SK-N-SH (cell line): ENCODE measurements around the gene MARCKSL1. TPM values are rescaled to one million over a fixed set of nuclear protein-coding genes. Genes with fewer than 3 reads are reported as not detected.

ENCODE experiments used
- CTCF ChIA-PET: fragments of 300-600, 350-600 bp; formaldehyde crosslinking; extraction: SDS; loops from one replicate; lab custom pipeline; 2021; lab: Yijun Ruan, JAX
- POLR2A ChIA-PET: fragments of 350-600 bp; sonication (Branson Sonifier 250); formaldehyde crosslinking; extraction: SDS; loops from one replicate; lab custom pipeline; 2020; ENCODE audit warnings: antibody characterized with exemption, inconsistent platforms; lab: Yijun Ruan, JAX
- DNase-seq: peaks from one replicate; pipeline ENCODE4 v3.0.0; 2012
- H2AFZ ChIP-seq: fragments of 200-600 bp; sonication (generic); 2 replicates; pipeline ENCODE4 v1.8.1; 2016; ENCODE audit warnings: antibody characterized with exemption, mild to moderate bottlenecking, low read depth
- H3F3A ChIP-seq: fragments of 200-600 bp; sonication (generic); replicated peaks from 2 replicates; pipeline ENCODE3; 2016; ENCODE audit warnings: antibody characterized with exemption, mild to moderate bottlenecking; ENCODE audit not compliant: insufficient read depth
- H3K27ac ChIP-seq, 2 experiments: fragments of 200-500 bp in 1 of 2; fragments of 200-600 bp in 1 of 2; sonication (Bioruptor generic) in 1 of 2; sonication (generic), shearing (Covaris generic) in 1 of 2; 2 replicates each; pipeline versions ENCODE4 v1.5.1 to v1.6.1; 2014 to 2016; ENCODE audit warnings: low read depth in 2 of 2, inconsistent platforms in 1 of 2, low read length in 1 of 2, mild to moderate bottlenecking in 1 of 2, mixed read lengths in 1 of 2
- H3K27me3 ChIP-seq: fragments of 200-600 bp; sonication (generic), shearing (Covaris generic); 2 replicates; pipeline ENCODE4 v1.6.1; 2016; ENCODE audit warnings: mixed run types; ENCODE audit not compliant: insufficient read depth
- H3K36me3 ChIP-seq, 2 experiments: fragments of 200-500 bp in 1 of 2; fragments of 200-600 bp in 1 of 2; sonication (Bioruptor generic) in 1 of 2; sonication (generic) in 1 of 2; replicated peaks in 1 of 2; 2 replicates each; pipeline versions ENCODE3 to v1.5.1; 2014 to 2016; ENCODE audit warnings: low read length in 1 of 2, mild to moderate bottlenecking in 1 of 2; ENCODE audit not compliant: insufficient read depth in 2 of 2, control insufficient read depth in 1 of 2
- H3K4me1 ChIP-seq, 2 experiments: fragments of 200-500 bp in 1 of 2; fragments of 200-600 bp in 1 of 2; sonication (Bioruptor generic) in 1 of 2; sonication (generic), shearing (Covaris generic) in 1 of 2; 2 replicates each; pipeline versions ENCODE4 v1.5.1 to v1.6.1; 2014 to 2016; ENCODE audit warnings: low read depth in 1 of 2, low read length in 1 of 2, mixed run types in 1 of 2; ENCODE audit not compliant: insufficient read depth in 2 of 2, control insufficient read depth in 1 of 2
- H3K4me2 ChIP-seq: fragments of 200-600 bp; sonication (generic), shearing (Covaris generic); 2 replicates; pipeline ENCODE4 v1.6.1; 2017; ENCODE audit warnings: mixed run types
- H3K4me3 ChIP-seq, 2 experiments: fragments of 200-500 bp in 1 of 2; fragments of 200-600 bp in 1 of 2; sonication (Bioruptor generic) in 1 of 2; sonication (generic), shearing (Covaris generic) in 1 of 2; 2 replicates each; pipeline versions ENCODE4 v1.5.1 to v1.8.1; 2014 to 2016; ENCODE audit warnings: low read depth in 2 of 2, inconsistent platforms in 1 of 2, low read length in 1 of 2, mild to moderate bottlenecking in 1 of 2, mixed read lengths in 1 of 2, moderate library complexity in 1 of 2
- H3K79me2 ChIP-seq: fragments of 200-600 bp; sonication (generic); 2 replicates; pipeline ENCODE4 v1.8.1; 2017; ENCODE audit warnings: mild to moderate bottlenecking; ENCODE audit not compliant: insufficient read depth
- H3K9ac ChIP-seq: fragments of 200-600 bp; sonication (generic); 2 replicates; pipeline ENCODE4 v1.6.1; 2017; ENCODE audit warnings: mixed run types
- H3K9me2 ChIP-seq: fragments of 200-600 bp; sonication (generic); 2 replicates; pipeline ENCODE4 v1.6.1; 2017; ENCODE audit warnings: mixed run types
- H3K9me3 ChIP-seq: fragments of 200-600 bp; sonication (generic); 2 replicates; pipeline ENCODE4 v1.6.1; 2017; ENCODE audit warnings: mixed run types, mild to moderate bottlenecking, moderate library complexity
- H4K20me1 ChIP-seq: fragments of 200-600 bp; sonication (generic); 2 replicates; pipeline ENCODE4 v1.6.1; 2017; ENCODE audit warnings: mild to moderate bottlenecking, mixed run types; ENCODE audit not compliant: insufficient read depth
- CHD2 ChIP-seq: fragments of 150-350 bp; IDR thresholded peaks from 2 replicates; pipeline ENCODE4 v1.6.1; 2018; ENCODE audit warnings: low read length; ENCODE audit not compliant: partially characterized antibody
- CTCF ChIP-seq: fragments of 200-600 bp; sonication (generic); IDR thresholded peaks from 2 replicates; pipeline ENCODE4 v1.6.1; 2017; ENCODE audit warnings: antibody characterized with exemption, mild to moderate bottlenecking, moderate library complexity
- EP300 ChIP-seq, 2 experiments: IDR thresholded peaks; 2 replicates each; pipeline versions ENCODE4 v1.4.0 to v1.6.1; 2012; ENCODE audit warnings: borderline replicate concordance in 1 of 2, low read depth in 1 of 2, low read length in 1 of 2
- EZH2phosphoT487 ChIP-seq: fragments of 200-600 bp; sonication (generic); IDR thresholded peaks from 2 replicates; pipeline ENCODE4 v1.6.1; 2017; ENCODE audit warnings: low read depth, mixed run types, mild to moderate bottlenecking, antibody characterized with exemption, moderate library complexity, borderline replicate concordance
- FOXJ3 ChIP-seq: sonication (generic); formaldehyde crosslinking; IDR thresholded peaks from 2 replicates; pipeline ENCODE4 v1.5.1; 2020; ENCODE audit warnings: mild to moderate bottlenecking, missing genetic modification reagents
- FOXM1 ChIP-seq: IDR thresholded peaks from 2 replicates; pipeline ENCODE4 v1.4.0; 2012; ENCODE audit warnings: low read depth, mild to moderate bottlenecking
- GABPA ChIP-seq: IDR thresholded peaks from 2 replicates; pipeline ENCODE4 v1.4.0; 2012; ENCODE audit warnings: low read depth, mild to moderate bottlenecking
- IRF3 ChIP-seq: fragments of 150-350 bp; IDR thresholded peaks from 2 replicates; pipeline ENCODE4 v1.6.1; 2016; ENCODE audit warnings: mild to moderate bottlenecking, low read depth, low read length
- MEF2A ChIP-seq: IDR thresholded peaks from 2 replicates; pipeline ENCODE4 v1.4.0; 2012; ENCODE audit warnings: low read depth, borderline replicate concordance
- MXI1 ChIP-seq: IDR thresholded peaks from 2 replicates; pipeline ENCODE4 v1.6.1; 2012; ENCODE audit warnings: mild to moderate bottlenecking, low read depth, low read length, improper control_type of control experiment
- NFIC ChIP-seq: IDR thresholded peaks from 2 replicates; pipeline ENCODE4 v1.4.0; 2012; ENCODE audit warnings: borderline replicate concordance
- POLR2AphosphoS5 ChIP-seq: IDR thresholded peaks from 2 replicates; pipeline ENCODE4 v1.6.1; 2012; ENCODE audit warnings: low read depth, low read length
- RCOR1 ChIP-seq: fragments of 150-350 bp; IDR thresholded peaks from 2 replicates; pipeline ENCODE4 v1.6.1; 2017; ENCODE audit warnings: antibody characterized with exemption, low read length
- RFX5 ChIP-seq: IDR thresholded peaks from 2 replicates; pipeline ENCODE4 v1.6.1; 2012; ENCODE audit warnings: mild to moderate bottlenecking, improper control_type of control experiment, low read length
- SMC3 ChIP-seq: IDR thresholded peaks from 2 replicates; pipeline ENCODE4 v1.6.1; 2012; ENCODE audit warnings: low read depth, low read length, improper control_type of control experiment
- TCF12 ChIP-seq: IDR thresholded peaks from 2 replicates; pipeline ENCODE4 v1.4.0; 2012
- TEAD4 ChIP-seq: IDR thresholded peaks from 2 replicates; pipeline ENCODE4 v1.4.0; 2012; ENCODE audit warnings: mild to moderate bottlenecking, borderline replicate concordance; ENCODE audit not compliant: insufficient read depth
- WGBS: methylation state at CpG from one replicate; pipeline ENCODE4 v1.1.6; 2017; ENCODE audit warnings: low lambda C conversion rate; 5-methylcytosine and 5-hydroxymethylcytosine counted together
- polyA plus RNA-seq, 3 experiments: library from polyadenylated mRNA; depleted of rRNA; stranded (reverse); fragments of >200 nt; gene quantifications; 2 replicates each; pipeline ENCODE4 v1.2.3, GENCODE V29; 2012

Gene MARCKSL1
- polyA plus RNA-seq, 1 of the 3 experiments (the other 2 are of a cell fraction), result 275 TPM

- TF ChIP-seq RFX5 (no peak), RCOR1 (no peak)
These were observed 4.5 kb downstream of the MARCKSL1 start (continued) for GRCh38 chr1:32331549-32331948.

- Histone ChIP-seq H3F3A (peaks cover 30% of the 10 kb centered on the region), H3K9ac (no peak overlapping the region), H3K79me2 (peaks cover 42% of the 10 kb centered on the region), H3K4me1 (peaks cover 8 to 26% of the 10 kb centered on the region in 2 experiments; a peak in 3 of 4 replicates), H3K4me2 (no peak overlapping the region), H3K4me3 (no peak overlapping the region), H3K27me3 (no peaks in the 10 kb centered on the region), H3K9me2 (no peaks in the 10 kb centered on the region), H3K9me3 (no peaks in the 10 kb centered on the region), H3K27ac (no peak overlapping the region), H3K36me3 (peaks cover 34 to 70% of the 10 kb centered on the region in 2 experiments), H2AFZ (no peak overlapping the region), H4K20me1 (peaks cover 39% of the 10 kb centered on the region)
- ChIA-PET CTCF (interaction anchor here (1.3 kb wide), 1 partner anchor 83 kb away, joined by 3 read pairs; no protein-coding TSS in a partner anchor), POLR2A (interaction anchor here (0.9 to 1.8 kb wide), 2 partner anchors 9 to 90 kb away, joined by 3 to 7 read pairs; no protein-coding TSS in a partner anchor)
- no peak for TF ChIP-seq RCOR1
- TF ChIP-seq EZH2phosphoT487, result no peak
- no peak for TF ChIP-seq MXI1
- no peak for TF ChIP-seq CTCF
- no peak for TF ChIP-seq POLR2AphosphoS5
- no peak for TF ChIP-seq MEF2A
- TF ChIP-seq GABPA, result no peak
- DNase-seq, result no peak
- 94% methylated on average over 11 of the region's 12 CpGs for WGBS
These were observed 5.4 kb downstream of the MARCKSL1 start for GRCh38 chr1:32330558-32331151.

GRCh38 chr1:32329931-32330466 lies 6.0 kb downstream of the MARCKSL1 start:
- peaks cover 8 to 26% of the 10 kb centered on the region in 2 experiments; a peak in 3 of 4 replicates for H3K4me1 ChIP-seq
- no peak overlapping the region for H3K4me3 ChIP-seq
- peaks cover 38% of the 10 kb centered on the region for H4K20me1 ChIP-seq
- H3K9me2 ChIP-seq, result no peaks in the 10 kb centered on the region
- 85% methylated on average over 4 of the region's 4 CpGs for WGBS
- H3K27me3 ChIP-seq, result no peaks in the 10 kb centered on the region
- ChIA-PET POLR2A (no interaction called here), CTCF (interaction anchor here (1.3 kb wide), 1 partner anchor 82 kb away, joined by 3 read pairs; no protein-coding TSS in a partner anchor)
- H3K9ac ChIP-seq, result no peak overlapping the region
- peaks cover 35% of the 10 kb centered on the region for H3K79me2 ChIP-seq
- H3K36me3 ChIP-seq, result peaks cover 34 to 70% of the 10 kb centered on the region in 2 experiments
- H3K9me3 ChIP-seq, result no peaks in the 10 kb centered on the region
- no peak for TF ChIP-seq EP300 (IDR thresholded peaks at IDR 0.05; ENCODE audit: borderline replicate concordance in 1 of 2, low read depth in 1 of 2, low read length in 1 of 2)
- no peak for TF ChIP-seq FOXM1
- no peak for TF ChIP-seq RFX5
- no peak for TF ChIP-seq TEAD4
- no peak for TF ChIP-seq TCF12
- TF ChIP-seq NFIC, result no peak
- no peak for TF ChIP-seq CHD2
- TF ChIP-seq GABPA, result no peak
- no peak for TF ChIP-seq POLR2AphosphoS5
- no peak for TF ChIP-seq IRF3
- no peak for TF ChIP-seq FOXJ3 (CRISPR knock-in tag)
- TF ChIP-seq SMC3, result no peak
- no peak for TF ChIP-seq MEF2A
- no peak overlapping the region for H2AFZ ChIP-seq
- H3K27ac ChIP-seq, result no peak overlapping the region
- no peak for DNase-seq
- H3F3A ChIP-seq, result peaks cover 30% of the 10 kb centered on the region
- no peak overlapping the region for H3K4me2 ChIP-seq
